Neural cell (in vitro differentiated cells): Measurements from ENCODE around the gene LHB. TPM values are rescaled to one million over a fixed set of nuclear protein-coding genes. Genes with fewer than 3 reads are reported as not detected.

Experiments
- H2AFZ ChIP-seq: fragments of 200-600, 300-800 bp; sonication (generic), shearing (Covaris generic); 2 replicates; pipeline ENCODE4 v1.6.0; 2014; ENCODE audit warnings: low read depth, mild to moderate bottlenecking, antibody characterized with exemption, low read length, moderate library complexity
- H3F3A ChIP-seq: fragments of 200-600 bp; shearing (Covaris generic); 2 replicates; pipeline ENCODE4 v1.6.1; 2016; ENCODE audit warnings: mild to moderate bottlenecking, moderate library complexity, mixed read lengths, antibody characterized with exemption, low read length; ENCODE audit not compliant: insufficient read depth, poor library complexity, severe bottlenecking
- H3K27ac ChIP-seq: fragments of 200-600, 300-800 bp; sonication (generic), shearing (Covaris generic); 2 replicates; pipeline ENCODE4 v1.5.1; 2014; ENCODE audit warnings: mild to moderate bottlenecking, low read length, moderate library complexity
- H3K27me3 ChIP-seq: fragments of 300-800, 200-600 bp; sonication (generic), shearing (Covaris generic); 2 replicates; pipeline ENCODE4 v1.6.0; 2014; ENCODE audit warnings: mild to moderate bottlenecking, low read depth, low read length, moderate library complexity; ENCODE audit not compliant: insufficient read depth
- H3K36me3 ChIP-seq: fragments of 300-800, 200-600 bp; sonication (generic), shearing (Covaris generic); 2 replicates; pipeline ENCODE4 v1.5.1; 2014; ENCODE audit warnings: mild to moderate bottlenecking, antibody characterized with exemption, low read length, moderate library complexity; ENCODE audit not compliant: insufficient read depth
- H3K4me2 ChIP-seq: fragments of 300-800, 200-600 bp; sonication (generic), shearing (Covaris generic); 2 replicates; pipeline ENCODE4 v1.6.0; 2014; ENCODE audit warnings: mild to moderate bottlenecking, low read length
- H3K4me3 ChIP-seq: fragments of 300-800, 200-600 bp; sonication (generic), shearing (Covaris generic); 2 replicates; pipeline ENCODE4 v1.5.1; 2014; ENCODE audit warnings: mild to moderate bottlenecking, low read length, moderate library complexity
- H3K79me2 ChIP-seq: fragments of 200-600 bp; shearing (Covaris generic); replicated peaks from 2 replicates; pipeline ENCODE4 v1.6.0; 2014; ENCODE audit warnings: mild to moderate bottlenecking, low read length, moderate library complexity; ENCODE audit not compliant: insufficient read depth
- H3K9ac ChIP-seq: fragments of 300-800, 200-600 bp; sonication (generic), shearing (Covaris generic); 2 replicates; pipeline ENCODE4 v1.6.1; 2016; ENCODE audit warnings: mild to moderate bottlenecking, low read length, mixed read lengths
- H3K9me2 ChIP-seq: fragments of 200-600 bp; shearing (Covaris generic); 2 replicates; pipeline ENCODE4 v1.6.1; 2016; ENCODE audit warnings: mild to moderate bottlenecking, low read length, mixed read lengths; ENCODE audit not compliant: insufficient read depth
- H3K9me3 ChIP-seq: fragments of 200-600, 300-800 bp; sonication (generic), shearing (Covaris generic); 2 replicates; pipeline ENCODE4 v1.6.1; 2016; ENCODE audit warnings: mild to moderate bottlenecking, mixed run types, low read length, moderate library complexity, mixed read lengths
- H4K20me1 ChIP-seq: fragments of 200-600 bp; shearing (Covaris generic); 2 replicates; pipeline ENCODE4 v1.6.1; 2016; ENCODE audit warnings: mild to moderate bottlenecking, mixed run types; ENCODE audit not compliant: insufficient read depth
- CTCF ChIP-seq: fragments of 450-650 bp; IDR thresholded peaks from 2 replicates; pipeline ENCODE4 v1.5.1; 2014; ENCODE audit warnings: antibody characterized with exemption, mild to moderate bottlenecking, moderate library complexity; ENCODE audit not compliant: poor library complexity, severe bottlenecking
- EP300 ChIP-seq: fragments of 450-650 bp; conservative IDR thresholded peaks from 2 replicates; pipeline ENCODE4 v1.6.1; 2014; ENCODE audit warnings: antibody characterized with exemption, mild to moderate bottlenecking, moderate library complexity; ENCODE audit not compliant: poor library complexity, severe bottlenecking
- EZH2 ChIP-seq: fragments of 200-600, 300-800 bp; shearing (Covaris generic), sonication (generic); IDR thresholded peaks from 2 replicates; pipeline ENCODE4 v1.6.1; 2014; ENCODE audit warnings: antibody characterized with exemption, low read length, borderline replicate concordance, mild to moderate bottlenecking; ENCODE audit not compliant: insufficient read depth, poor library complexity, severe bottlenecking
- MXI1 ChIP-seq: fragments of 450-650 bp; conservative IDR thresholded peaks from 2 replicates; pipeline ENCODE4 v1.6.1; 2014; ENCODE audit warnings: antibody characterized with exemption, mild to moderate bottlenecking; ENCODE audit not compliant: poor library complexity, severe bottlenecking
- POLR2AphosphoS5 ChIP-seq: IDR thresholded peaks from 2 replicates; pipeline ENCODE4 v1.6.1; 2012
- RAD21 ChIP-seq: fragments of 450-650 bp; conservative IDR thresholded peaks from 2 replicates; pipeline ENCODE4 v1.6.1; 2014; ENCODE audit warnings: antibody characterized with exemption, mild to moderate bottlenecking, moderate library complexity
- REST ChIP-seq: IDR thresholded peaks from 2 replicates; pipeline ENCODE4 v1.6.1; 2012; ENCODE audit warnings: borderline replicate concordance
- SMC3 ChIP-seq: fragments of 450-650 bp; conservative IDR thresholded peaks from 2 replicates; pipeline ENCODE4 v1.6.1; 2014; ENCODE audit warnings: antibody characterized with exemption, mild to moderate bottlenecking, moderate library complexity; ENCODE audit not compliant: poor library complexity
- TAF1 ChIP-seq: IDR thresholded peaks from 2 replicates; pipeline ENCODE4 v1.6.1; 2012; ENCODE audit warnings: low read depth
- polyA plus RNA-seq: library from polyadenylated mRNA; depleted of rRNA; stranded (reverse); fragments of >200 nt; gene quantifications from 2 replicates; pipeline ENCODE4 v1.2.3, GENCODE V29; 2014

The LHB gene
- polyA plus RNA-seq, 1 donor from 2014 or later: not detected

- peak; percentile 65 for TF ChIP-seq REST
- TF ChIP-seq EP300: no peak
- TF ChIP-seq MXI1: peak; percentile 94
- peak; percentile 49 for TF ChIP-seq RAD21
- TF ChIP-seq CTCF: peak; percentile 100
- TF ChIP-seq TAF1: no peak
- peak; percentile 92 for TF ChIP-seq POLR2AphosphoS5
- peak; percentile 64 for TF ChIP-seq SMC3
- no peaks in the 10 kb centered on the region for H3K27me3 ChIP-seq
- H3K4me2 ChIP-seq: peak within 1 kb of the TSS; percentile 95
- H2AFZ ChIP-seq: peak within 1 kb of the TSS; percentile 46
- H3K36me3 ChIP-seq: no peaks in the 10 kb centered on the region
- H4K20me1 ChIP-seq: no peaks in the 10 kb centered on the region
- peak within 1 kb of the TSS; percentile 80 for H3K27ac ChIP-seq
- peaks cover 4% of the 10 kb centered on the region for H3F3A ChIP-seq
- H3K9ac ChIP-seq: peak within 1 kb of the TSS; percentile 87
- no peaks in the 10 kb centered on the region for H3K9me3 ChIP-seq
- H3K9me2 ChIP-seq: no peaks in the 10 kb centered on the region
- H3K4me3 ChIP-seq: peak within 1 kb of the TSS; percentile 78
- peaks cover 21% of the 10 kb centered on the region for H3K79me2 ChIP-seq
Observed at GRCh38 chr19:48993175-48994034, 23.5 kb downstream of the LHB start, which contains the start of the genes GYS1 and RUVBL2. Gene GYS1, minus strand, starts transcription at chr19:48993309. Its CDS starts 197 bp downstream, at chr19:48993112. Gene RUVBL2, plus strand, starts transcription at chr19:48993887. Its CDS starts 25 bp downstream, at chr19:48993912.

- Histone ChIP-seq H3K27me3 (no peaks in the 10 kb centered on the region), H3K9ac (peak overlapping the region; percentile 87), H3K36me3 (no peaks in the 10 kb centered on the region), H3K9me2 (no peaks in the 10 kb centered on the region), H3K4me2 (peak overlapping the region; percentile 59), H3K4me3 (peak overlapping the region; percentile 78), H2AFZ (peak overlapping the region; percentile 46), H3K9me3 (no peaks in the 10 kb centered on the region), H4K20me1 (no peaks in the 10 kb centered on the region), H3K79me2 (peaks cover 21% of the 10 kb centered on the region), H3K27ac (peak overlapping the region; percentile 79), H3F3A (peaks cover 4% of the 10 kb centered on the region)
- TF ChIP-seq EZH2 (no peak), MXI1 (peak; percentile 36)
Observed at GRCh38 chr19:48992581-48993174, 24.2 kb downstream of the LHB start.
